Caki2 (cell line): ENCODE measurements around the gene YBX2. TPM values are rescaled to one million over a fixed set of nuclear protein-coding genes. Genes with fewer than 3 reads are reported as not detected.

Source experiments
- DNase-seq: peaks from one replicate; pipeline ENCODE4 v3.0.0-alpha.2; 2015; ENCODE audit warnings: low read depth
- in situ Hi-C: cut with HindIII; loops from 2 replicates; pipeline ENCODE4 v1.10.0; 2016; ENCODE audit warnings: low sequenced_read_pairs, low pct_unique_long_range_greater_than_20kb, mixed read lengths
- total RNA-seq: library from RNA; depleted of rRNA; stranded (reverse); fragments of >200 nt; shearing (Covaris generic); gene quantifications from 2 replicates; pipeline ENCODE4 v1.2.3, GENCODE V29; 2014; ENCODE audit warnings: low replicate concordance

YBX2 gene
- total RNA-seq, 1 experiment from 2014 or later, result 8.5 TPM

DNA sequence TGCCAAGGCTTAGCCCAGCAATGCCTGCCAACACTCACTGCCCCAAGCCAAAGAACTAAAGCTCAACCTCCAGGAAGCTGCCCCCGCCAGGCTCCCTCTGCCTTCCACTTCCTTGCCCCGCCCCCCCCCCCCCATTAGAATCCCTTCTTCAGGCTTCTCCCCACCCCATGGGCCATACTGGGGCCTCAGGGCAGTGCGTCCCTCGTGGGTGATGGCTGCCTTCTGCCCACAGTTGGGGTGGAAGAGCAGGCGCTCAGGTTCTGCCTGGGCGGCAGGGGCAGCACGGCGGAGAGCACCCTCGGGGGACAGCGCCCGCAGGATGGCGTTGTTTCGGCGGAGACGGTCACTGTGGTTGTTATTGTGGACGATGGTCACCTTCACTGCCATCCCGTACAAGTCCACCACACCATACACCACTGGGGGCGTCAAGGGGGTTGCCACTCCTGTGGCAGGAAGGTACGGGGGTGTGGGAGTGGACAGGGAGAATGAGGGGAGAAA is 30.6 kb upstream of the YBX2 start:
- no peak for DNase-seq
- in situ Hi-C loops, result no loop called here

DNA sequence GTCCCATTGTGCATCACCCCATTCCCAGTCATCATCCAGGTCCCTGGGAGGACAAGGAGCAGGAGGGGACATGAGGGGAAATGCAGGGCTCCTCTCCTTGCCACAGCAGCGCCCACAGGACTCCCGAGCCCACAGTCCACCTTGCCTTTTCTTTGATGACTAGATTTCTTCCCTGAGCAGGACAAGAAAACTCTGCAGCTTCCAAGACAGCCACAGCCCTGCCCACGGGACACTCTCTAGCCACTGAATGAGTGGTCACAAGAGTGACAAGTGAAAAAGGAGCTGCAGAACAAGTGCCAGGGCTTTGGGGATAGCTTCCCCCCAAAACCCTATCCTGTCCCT is 30.0 kb upstream of the YBX2 start:
- no peak for DNase-seq
- in situ Hi-C loops, result no loop called here

DNA sequence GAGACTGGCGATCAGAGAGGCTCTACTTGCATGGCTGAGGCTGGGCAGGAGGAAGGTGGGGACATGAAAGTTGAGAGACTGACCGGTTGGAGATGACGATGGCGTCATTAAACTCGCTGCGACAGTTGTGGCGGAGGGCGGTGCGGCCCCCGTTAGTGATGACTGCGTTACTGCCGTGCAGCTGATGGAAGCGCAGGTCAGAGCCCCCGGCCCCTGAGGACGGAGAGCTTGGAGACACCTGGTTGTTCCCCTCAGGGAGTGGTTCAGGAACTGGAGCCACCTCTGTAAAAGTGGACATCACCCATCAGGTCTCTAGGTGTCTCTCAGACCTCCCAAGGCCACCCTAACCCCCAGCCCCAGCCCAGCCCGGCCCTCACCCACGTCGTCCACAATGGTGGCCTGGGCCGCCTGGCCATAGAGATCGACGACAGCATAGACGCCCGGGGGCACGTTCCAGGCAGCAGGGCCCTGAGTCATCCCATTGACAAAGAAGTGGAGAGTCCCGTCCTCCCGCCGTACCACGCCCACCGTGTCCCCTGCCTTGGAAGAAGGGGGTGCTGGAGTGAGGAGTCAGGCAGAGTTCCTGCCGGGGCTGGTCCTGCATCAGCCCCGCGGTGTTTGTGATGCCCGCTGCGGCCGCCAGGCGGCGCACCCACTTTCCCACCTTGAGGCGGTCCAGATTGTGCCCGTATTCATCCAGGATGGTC is 29.4 kb upstream of the YBX2 start:
- in situ Hi-C loops, result no loop called here
- no peak for DNase-seq

DNA sequence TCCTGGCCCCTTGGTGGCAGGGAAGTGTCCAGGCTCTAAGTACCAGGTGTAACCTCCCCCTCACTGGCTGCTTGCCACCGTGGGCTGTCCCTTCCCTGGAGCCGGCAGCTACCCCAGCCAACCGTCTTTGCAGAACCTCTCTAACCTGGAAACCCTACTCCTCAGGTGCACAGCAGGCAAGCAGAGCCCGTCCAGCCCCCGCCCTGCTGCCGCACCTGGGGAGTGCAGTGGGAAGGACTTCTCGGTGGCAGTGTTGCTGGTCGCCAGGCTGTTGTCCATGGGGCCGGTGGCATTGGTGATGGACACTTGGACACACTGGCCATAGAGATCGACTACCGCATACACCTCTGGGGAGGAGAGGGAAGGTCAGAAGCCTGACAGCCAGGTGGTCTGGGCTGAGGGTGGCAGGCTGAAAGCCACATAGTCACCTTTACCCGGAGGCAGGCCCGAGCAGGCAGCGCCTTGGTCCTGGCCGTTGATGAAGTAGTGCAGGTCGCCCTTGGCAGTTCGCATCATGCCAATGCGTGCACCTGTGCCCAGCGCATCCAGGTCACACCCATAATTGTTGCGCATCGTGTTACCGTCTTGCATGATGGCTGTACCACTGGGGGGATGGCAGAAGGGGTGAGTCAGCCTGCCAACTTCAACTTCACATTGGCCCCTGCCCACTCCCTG is 28.2 kb upstream of the YBX2 start:
- in situ Hi-C loops, result no loop called here
- no peak for DNase-seq

DNA sequence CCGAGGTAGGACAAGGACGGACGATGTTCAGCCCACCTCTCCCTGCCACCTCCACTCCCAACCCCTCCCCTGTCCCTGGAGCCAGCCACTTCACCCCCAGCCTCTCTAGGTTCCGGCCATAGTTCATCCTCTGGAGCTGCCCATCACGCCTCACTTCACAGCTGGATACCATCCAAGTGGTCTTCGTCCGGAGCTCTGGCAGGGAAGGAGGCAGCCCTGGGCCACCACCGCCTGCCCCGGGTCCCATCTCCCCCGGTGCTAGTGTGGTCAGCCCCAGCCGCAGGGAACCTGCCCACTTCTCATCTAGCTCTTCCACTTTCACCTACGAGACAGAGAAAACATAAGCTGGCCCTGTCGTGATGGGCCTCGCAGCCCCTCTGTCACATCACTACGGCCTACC is 27.0 kb upstream of the YBX2 start:
- no peak for DNase-seq
- in situ Hi-C loops, result no loop called here

DNA sequence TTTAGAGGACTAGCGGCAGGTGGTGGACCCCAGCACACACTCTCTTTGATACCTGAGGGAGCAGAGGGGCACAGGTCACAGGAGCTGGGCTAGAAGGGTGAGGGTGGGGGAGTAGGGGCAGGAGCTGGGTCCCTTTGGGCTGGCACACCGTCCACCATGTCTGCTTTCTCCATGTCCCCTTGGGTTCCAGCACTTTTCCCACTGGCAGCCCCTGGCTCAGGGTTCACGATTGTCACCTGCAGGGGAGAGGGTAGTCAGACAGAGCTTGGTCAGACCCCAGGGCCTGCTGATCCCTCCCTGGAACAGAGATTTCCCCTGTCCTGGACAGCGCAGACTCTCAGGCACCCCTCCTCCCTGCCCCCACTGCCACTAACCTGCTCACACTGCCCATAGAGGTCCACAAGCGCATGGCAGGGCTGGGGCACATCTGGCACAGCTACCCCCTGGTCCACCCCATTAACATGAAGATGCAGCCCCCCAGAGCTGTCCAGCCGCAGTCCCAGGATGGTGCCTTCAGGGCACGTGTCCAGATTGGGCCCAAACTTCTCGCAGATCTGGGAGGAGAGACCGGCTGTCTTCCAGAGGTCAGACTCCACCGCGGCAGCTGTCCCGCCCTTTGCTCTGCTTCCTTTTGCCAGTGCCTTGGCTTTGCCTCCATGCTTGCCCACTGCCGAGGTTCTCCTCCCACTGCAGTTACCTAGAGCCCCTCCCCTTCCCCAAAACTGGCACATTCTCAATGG is 23.9 kb upstream of the YBX2 start:
- in situ Hi-C loops, result no loop called here

DNA sequence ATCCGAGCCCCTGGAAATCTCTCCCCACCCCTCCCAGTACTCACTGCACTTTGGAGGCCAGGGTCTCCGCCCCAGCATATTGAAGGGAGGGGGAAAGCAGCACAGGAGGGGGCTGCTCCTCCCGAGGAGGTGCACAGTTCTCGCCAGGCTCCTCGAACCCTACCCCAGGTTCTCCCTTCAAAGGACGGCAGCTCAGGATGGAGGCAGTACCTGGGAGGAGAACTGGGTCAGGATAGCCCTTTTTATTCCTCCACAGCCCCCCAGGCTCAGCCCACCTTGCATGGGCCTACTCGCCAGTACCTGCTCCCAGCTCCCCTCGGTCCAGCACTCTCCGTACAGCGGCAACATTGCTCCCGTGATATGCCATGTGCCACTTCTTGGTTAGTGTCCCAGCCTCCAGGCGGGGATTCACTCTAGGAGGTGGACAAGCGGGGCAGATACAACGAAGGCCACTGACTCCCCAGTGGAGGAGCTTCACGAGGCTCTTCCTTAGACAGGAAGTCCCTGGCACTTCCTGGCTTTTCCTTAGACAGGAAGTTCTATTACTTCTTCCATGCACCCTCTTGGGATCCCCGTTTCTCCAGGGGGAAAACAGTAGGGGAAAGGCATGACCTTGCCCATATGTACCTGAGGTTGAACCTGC is 22.8 kb upstream of the YBX2 start:
- DNase-seq, result no peak
- in situ Hi-C loops, result no loop called here

More for the DNA sequence above, 23.9 kb upstream of the YBX2 start:
- DNase-seq, result no peak

DNA sequence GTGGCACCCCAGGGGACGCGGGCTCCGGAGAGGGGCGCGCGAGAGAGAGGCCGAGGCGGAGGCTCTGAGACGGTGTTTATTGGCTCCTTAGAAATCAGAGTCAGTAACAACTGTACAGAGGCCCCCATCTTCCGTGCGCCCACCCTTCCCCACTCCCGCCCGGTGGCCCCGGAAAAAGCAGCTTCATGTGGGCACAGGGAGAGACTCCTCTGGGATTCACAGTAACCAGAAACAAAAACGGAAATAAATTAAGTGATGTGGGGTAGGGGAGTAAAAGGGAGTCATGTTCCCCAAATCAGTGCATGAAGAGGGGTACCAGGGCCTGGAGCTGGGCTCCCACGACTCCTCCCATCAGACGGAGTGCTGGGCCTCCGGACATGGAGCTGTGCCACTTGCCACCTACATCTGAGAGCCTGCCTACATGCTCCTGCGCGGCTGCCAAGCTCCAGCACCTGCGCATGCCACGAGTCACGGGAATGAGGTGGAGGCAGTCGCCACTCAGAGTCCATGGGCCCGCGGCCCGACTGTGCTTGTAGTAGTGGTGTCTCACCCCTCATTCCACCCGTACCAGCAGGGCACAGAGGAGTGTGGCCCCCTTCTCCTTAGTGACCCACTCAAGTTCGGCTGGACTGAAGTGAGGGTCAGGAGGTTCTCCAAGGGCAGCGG is 21.3 kb upstream of the YBX2 start:
- in situ Hi-C loops, result no loop called here
- DNase-seq, result no peak

DNA sequence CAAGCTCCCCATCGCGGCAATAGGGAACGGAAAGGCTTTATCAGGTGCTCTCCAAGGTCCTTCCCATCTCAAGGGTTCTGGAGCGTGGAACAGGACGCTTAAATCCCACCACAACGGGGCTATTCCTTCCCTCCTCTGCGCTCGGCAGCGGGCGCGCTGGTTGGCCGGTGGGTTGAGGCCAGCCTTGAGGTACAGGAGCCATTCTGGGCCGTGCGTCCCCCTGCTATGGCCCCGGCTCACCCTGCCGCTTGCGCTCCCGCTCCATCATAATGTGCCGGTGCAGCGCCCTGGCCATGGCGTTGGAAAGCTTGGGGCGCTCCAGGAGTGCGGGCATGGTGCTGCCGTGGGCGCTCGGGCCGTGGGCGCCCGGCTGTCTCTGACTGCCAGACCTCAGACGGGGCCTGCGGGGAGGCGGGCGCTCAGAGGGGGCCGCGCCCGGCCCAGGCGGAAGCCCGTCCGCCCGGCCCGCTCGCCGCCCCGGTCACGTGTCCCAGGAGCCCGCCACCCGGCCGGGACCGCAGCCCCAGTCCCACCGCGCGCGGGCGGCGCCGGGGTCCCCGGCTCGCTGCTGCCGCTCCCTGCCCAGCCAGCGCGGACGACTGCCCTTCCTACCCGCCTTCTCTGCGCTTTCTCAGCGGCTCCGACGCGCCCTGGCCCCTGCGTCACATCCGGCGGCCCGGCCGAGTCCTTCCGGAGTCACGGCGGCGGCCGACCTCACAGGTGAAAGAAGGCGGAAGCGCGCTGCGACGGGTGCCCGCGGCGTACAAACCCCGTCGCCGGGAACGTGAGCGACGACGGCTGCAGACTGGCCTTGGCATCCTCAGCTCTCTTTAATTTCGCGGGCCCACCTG is 20.5 kb upstream of the YBX2 start, which contains the start of gene GPS2:
Gene GPS2 (minus strand): TSS at position 642 of the 851 bp plus-strand sequence. CDS start 308 bp downstream, at position 334.
- in situ Hi-C loops, result no loop called here

DNA sequence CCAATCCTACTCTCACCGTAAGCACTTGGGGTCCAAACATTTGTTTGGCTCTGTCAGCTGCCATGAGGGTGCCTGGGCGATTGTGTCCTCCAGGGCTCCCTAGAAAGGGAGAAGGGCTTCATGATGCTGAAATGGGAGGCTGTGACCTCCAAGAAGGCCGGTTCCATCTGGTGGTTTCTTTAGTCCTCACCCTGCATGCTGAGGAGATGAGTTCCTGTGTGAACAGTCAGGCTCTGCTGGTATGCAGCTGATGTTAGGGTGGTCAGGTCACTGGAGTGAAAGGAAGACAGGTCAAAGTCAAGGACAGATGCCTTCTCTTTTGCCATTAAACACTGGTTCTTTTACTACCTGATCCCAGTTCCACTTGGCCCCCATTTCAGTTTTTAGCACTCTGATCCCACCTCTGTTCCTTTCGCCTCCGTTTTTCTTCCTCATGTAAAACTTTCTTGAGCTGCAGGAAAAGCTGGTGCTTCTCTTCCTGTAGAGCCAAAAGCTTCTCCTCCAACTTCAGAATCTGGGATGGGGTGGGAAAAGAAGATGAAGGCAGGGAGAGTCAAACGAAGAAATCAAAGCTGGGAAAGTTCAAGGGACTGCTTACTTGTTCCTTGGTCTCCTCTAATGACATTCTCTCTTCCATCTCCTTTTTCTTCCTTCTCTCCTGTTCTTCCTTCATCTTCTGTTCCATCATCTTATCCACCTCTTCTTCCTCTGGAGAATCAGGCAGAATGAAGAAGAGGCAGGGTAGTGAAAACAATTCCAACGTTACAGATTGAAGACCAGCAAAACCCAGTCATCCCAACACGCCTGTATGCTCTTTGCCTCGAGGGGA is 19.7 kb upstream of the YBX2 start:
- in situ Hi-C loops, result no loop called here
- no peak for DNase-seq

More for the DNA sequence above, 20.5 kb upstream of the YBX2 start, which contains the start of gene GPS2:
- DNase-seq, result peak; percentile 81

DNA sequence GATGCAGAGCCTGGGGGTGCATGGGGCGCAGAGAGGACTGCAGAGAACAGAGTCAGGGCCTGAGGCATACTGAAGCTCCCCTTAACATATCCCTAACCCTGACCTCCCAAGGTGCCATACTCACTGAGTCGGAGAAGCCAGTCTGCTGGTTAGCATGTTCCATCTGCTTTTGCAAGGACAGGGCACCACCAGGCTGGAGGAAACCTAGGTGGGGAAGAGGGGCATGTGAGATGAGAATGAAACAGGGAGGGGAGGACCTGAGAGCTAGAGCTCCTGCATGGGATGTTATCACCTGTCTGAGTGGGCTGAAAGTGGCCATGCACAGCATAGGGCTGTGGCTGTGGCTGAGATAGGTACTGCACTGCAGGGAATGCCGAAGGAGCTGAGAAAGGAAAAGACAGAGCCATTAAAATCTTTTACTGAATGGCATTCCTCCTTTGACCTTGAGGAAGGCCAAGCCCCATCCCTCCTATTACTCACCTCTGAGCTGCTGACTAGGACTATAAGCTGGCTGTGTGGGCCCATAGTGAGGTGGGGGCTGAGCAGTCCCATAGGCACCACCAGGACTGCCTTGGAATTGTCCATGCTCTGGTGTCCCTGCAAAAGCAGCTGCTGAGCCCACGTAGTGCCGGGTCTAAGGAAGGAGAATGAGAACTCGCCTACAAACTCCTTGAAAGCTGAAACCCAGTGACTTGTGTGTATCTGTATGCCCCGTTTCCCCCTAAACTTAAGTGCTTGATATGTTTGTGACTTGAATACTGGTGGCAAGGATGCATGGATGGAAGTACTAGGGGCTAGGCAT is 18.9 kb upstream of the YBX2 start:
- no peak for DNase-seq
- in situ Hi-C loops, result no loop called here

DNA sequence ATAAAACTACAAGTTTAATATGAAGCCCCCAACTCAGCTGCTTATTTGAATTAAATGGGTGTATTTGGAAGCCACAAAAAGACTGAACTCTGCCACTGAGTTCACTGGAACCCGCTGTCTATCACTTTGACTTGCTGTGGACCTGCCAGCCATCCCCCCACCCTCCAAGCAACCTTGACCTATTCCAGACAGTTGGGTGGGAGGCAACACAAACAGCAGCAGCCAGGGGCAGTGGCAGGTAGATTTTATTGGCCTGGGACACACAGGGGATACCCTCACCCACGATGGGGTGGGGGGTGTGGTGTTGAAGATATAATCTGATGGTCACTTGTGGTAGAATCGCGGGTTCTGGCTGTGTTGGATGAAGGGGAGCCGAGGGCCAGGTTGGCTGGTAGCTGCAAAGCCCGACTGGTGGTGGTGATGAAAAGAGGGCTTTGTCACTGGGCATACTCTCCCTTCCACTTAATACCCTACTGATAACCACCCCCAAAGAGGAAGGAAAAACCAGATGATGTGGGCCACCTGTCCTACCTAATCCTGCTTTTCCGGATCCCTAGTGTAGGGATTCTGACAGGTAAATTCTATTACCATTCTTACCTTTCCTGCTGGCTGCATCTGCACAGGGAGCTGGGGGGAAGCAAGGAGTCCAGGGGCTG is 18.1 kb upstream of the YBX2 start:
- in situ Hi-C loops, result no loop called here
- no peak for DNase-seq

DNA sequence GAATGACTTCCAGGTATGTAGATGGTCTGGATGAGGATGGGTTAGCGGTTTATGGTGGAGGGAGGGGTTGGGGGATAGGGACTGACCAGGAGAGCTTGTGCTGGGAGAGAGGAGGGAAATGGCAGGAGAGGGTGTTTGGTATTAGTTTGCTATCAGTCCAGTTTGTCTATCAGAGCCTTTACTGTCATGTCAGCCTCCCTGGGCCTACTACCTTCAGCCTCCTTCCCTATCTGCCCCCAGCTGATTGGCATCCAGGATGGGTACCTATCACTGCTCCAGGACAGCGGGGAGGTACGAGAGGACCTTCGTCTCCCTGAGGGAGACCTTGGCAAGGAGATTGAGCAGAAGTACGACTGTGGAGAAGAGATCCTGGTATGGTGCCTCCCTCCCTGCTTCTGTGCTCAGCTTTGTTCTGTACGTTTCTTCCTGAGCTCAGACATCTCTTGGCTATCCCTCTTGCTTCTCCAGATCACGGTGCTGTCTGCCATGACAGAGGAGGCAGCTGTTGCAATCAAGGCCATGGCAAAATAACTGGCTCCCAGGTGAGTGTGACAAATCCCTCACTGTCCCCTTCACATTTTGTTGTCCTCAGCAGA is 16.8 kb upstream of the YBX2 start:
- in situ Hi-C loops, result no loop called here
- DNase-seq, result no peak

DNA sequence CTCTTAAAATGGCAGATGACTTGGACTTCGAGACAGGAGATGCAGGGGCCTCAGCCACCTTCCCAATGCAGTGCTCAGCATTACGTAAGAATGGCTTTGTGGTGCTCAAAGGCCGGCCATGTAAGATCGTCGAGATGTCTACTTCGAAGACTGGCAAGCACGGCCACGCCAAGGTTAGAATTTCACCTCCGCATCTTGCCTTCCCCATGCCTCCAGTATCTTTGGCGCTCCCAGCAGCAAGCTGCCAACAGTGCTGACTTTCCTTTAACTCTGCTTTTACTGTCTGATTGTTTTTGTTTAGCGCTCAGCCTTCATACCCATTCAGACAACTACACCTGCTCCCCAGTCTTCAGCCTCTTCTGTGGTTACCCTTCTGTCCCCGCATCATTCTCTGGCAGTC is 15.2 kb upstream of the YBX2 start:
- DNase-seq, result no peak
- in situ Hi-C loops, result no loop called here
